ENCODE data around the gene SARM1. TPM values are rescaled to one million over a fixed set of nuclear protein-coding genes. Genes with fewer than 3 reads are reported as not detected.

The SARM1 gene
- total RNA-seq, 1 donor from 2014 or later, result 12.8 TPM

DNA sequence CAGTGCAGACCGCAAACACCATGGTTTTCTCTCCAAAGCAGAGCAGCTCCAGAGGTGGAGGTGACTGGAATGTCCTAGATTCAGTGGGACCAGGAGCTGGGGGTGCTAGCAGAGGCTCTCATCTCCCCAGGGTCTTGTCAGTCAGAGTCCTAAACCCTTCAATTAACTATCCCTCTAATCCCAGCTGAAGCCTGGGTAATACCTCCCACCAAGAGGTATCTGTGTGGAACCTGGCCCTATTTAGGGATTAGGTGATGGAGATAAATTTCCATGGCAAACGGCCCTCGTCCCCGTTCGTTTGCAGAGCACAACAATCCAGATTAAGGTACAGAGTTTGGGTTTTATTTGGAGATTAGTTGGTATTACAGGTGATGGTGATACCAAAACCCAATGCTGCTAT lies 8.3 kb upstream of the SARM1 start:
- DNase-seq (ENCODE audit: low read depth), result no peak
- H3K36me3 ChIP-seq (ENCODE audit: insufficient read depth, low read length), result peaks cover 24% of the 10 kb centered on the region
- H3K9me3 Mint-ChIP-seq (ENCODE audit: unreplicated experiment), result no peaks in the 10 kb centered on the region
- no peak overlapping the region for H3K4me3 Mint-ChIP-seq (ENCODE audit: unreplicated experiment)
- H3K27ac Mint-ChIP-seq (ENCODE audit: unreplicated experiment), result no peak overlapping the region
- peaks cover 13% of the 10 kb centered on the region for H3K36me3 Mint-ChIP-seq (ENCODE audit: low read depth, unreplicated experiment)
- H3K27me3 ChIP-seq (ENCODE audit: insufficient read depth, low read length), result no peaks in the 10 kb centered on the region
- H3K4me1 Mint-ChIP-seq (ENCODE audit: low read depth, unreplicated experiment), result no peaks in the 10 kb centered on the region
- no peak overlapping the region for H3K9ac ChIP-seq (ENCODE audit: low read length)
- TF ChIP-seq EZH2 (IDR thresholded peaks at IDR 0.05; ENCODE audit: insufficient read depth, low read length), result no peak
- TF ChIP-seq, protein P1, sequence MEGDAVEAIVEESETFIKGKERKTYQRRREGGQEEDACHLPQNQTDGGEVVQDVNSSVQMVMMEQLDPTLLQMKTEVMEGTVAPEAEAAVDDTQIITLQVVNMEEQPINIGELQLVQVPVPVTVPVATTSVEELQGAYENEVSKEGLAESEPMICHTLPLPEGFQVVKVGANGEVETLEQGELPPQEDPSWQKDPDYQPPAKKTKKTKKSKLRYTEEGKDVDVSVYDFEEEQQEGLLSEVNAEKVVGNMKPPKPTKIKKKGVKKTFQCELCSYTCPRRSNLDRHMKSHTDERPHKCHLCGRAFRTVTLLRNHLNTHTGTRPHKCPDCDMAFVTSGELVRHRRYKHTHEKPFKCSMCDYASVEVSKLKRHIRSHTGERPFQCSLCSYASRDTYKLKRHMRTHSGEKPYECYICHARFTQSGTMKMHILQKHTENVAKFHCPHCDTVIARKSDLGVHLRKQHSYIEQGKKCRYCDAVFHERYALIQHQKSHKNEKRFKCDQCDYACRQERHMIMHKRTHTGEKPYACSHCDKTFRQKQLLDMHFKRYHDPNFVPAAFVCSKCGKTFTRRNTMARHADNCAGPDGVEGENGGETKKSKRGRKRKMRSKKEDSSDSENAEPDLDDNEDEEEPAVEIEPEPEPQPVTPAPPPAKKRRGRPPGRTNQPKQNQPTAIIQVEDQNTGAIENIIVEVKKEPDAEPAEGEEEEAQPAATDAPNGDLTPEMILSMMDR (IDR thresholded peaks at IDR 0.05; ENCODE audit: insufficient read depth, low read depth, low read length), result no peak
- H3K4me1 ChIP-seq (ENCODE audit: insufficient read depth, low read length), result peaks cover 4% of the 10 kb centered on the region
- H3K9me3 ChIP-seq (ENCODE audit: insufficient read depth, low read depth, low read length), result no peaks in the 10 kb centered on the region
- H3K27me3 Mint-ChIP-seq (ENCODE audit: low read depth, unreplicated experiment), result no peaks in the 10 kb centered on the region
- no peaks in the 10 kb centered on the region for H4K20me1 ChIP-seq (ENCODE audit: insufficient read depth, low read length)
- no peak overlapping the region for H3K27ac ChIP-seq (ENCODE audit: low read depth, low read length)
- FAIRE-seq, result no peak
- H2AFZ ChIP-seq (ENCODE audit: low read depth, low read length), result no peak overlapping the region
- no peak overlapping the region for H3K4me2 ChIP-seq (ENCODE audit: low read length)
- H3K4me3 ChIP-seq (ENCODE audit: insufficient read depth, low read depth, low read length), result no peak overlapping the region
- peaks cover 10% of the 10 kb centered on the region for H3K79me2 ChIP-seq (ENCODE audit: insufficient read depth, low read length)

DNA sequence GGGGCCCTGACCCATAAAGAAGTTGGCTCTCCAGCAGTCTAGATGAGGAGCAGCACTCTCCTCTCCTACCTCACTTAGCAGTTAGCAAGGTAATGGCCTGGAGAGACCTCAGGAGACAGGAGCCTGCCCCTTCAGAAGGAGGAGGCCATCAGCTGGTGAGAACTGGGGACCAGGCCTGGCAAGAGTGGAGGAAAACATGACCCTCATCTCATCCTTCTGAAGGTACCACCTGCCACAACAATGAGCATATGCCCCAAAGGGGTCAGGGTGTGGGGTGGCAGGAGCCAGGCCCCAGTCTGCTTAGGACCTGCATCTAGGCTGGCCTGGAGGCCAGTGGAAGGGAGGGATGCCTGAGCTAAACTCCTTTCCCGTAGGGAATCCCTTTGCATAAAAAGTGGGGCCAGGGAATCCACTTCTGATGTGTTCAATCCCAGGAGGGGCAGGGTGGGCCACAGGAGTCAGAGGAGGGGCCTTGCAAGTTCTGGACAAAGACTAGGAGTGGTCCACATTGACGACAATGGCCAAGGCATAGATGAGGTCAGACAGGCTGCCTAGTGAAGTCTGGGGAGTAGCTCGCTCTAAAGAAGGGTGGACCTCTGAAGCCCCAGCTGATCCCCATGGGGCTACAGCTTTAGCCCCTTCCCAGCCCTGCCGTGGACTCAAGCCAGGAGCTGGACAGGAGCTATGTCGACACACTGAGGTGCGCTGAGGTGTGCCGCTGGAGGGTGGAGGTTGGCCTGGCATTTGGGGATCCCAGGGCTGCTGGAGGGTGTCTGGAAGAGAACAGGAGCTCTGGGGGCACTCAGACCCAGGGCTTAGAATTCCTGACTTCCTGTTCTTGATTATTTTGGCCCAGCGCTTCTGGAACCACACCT lies 7.5 kb upstream of the SARM1 start:
- DNase-seq (ENCODE audit: low read depth) (no peak), FAIRE-seq (no peak)
- Mint-ChIP-seq H3K27me3 (ENCODE audit: low read depth, unreplicated experiment) (no peaks in the 10 kb centered on the region), H3K27ac (ENCODE audit: unreplicated experiment) (no peak overlapping the region), H3K4me1 (ENCODE audit: low read depth, unreplicated experiment) (no peaks in the 10 kb centered on the region), H3K9me3 (ENCODE audit: unreplicated experiment) (no peaks in the 10 kb centered on the region), H3K4me3 (ENCODE audit: unreplicated experiment) (no peak overlapping the region), H3K36me3 (ENCODE audit: low read depth, unreplicated experiment) (peaks cover 13% of the 10 kb centered on the region)
- peaks cover 3% of the 10 kb centered on the region for H3K79me2 ChIP-seq (ENCODE audit: insufficient read depth, low read length)
- no peaks in the 10 kb centered on the region for H4K20me1 ChIP-seq (ENCODE audit: insufficient read depth, low read length)
- H3K36me3 ChIP-seq (ENCODE audit: insufficient read depth, low read length), result peaks cover 24% of the 10 kb centered on the region
- no peaks in the 10 kb centered on the region for H3K4me1 ChIP-seq (ENCODE audit: insufficient read depth, low read length)
- H3K9ac ChIP-seq (ENCODE audit: low read length), result no peak overlapping the region
- TF ChIP-seq EZH2 (IDR thresholded peaks at IDR 0.05; ENCODE audit: insufficient read depth, low read length), result no peak
- TF ChIP-seq, protein P1 (IDR thresholded peaks at IDR 0.05; ENCODE audit: insufficient read depth, low read depth, low read length), result no peak
- no peak overlapping the region for H3K4me3 ChIP-seq (ENCODE audit: insufficient read depth, low read depth, low read length)
- H3K4me2 ChIP-seq (ENCODE audit: low read length), result no peak overlapping the region
- H3K27me3 ChIP-seq (ENCODE audit: insufficient read depth, low read length), result no peaks in the 10 kb centered on the region
- H2AFZ ChIP-seq (ENCODE audit: low read depth, low read length), result no peak overlapping the region
- H3K27ac ChIP-seq (ENCODE audit: low read depth, low read length), result no peak overlapping the region
- no peaks in the 10 kb centered on the region for H3K9me3 ChIP-seq (ENCODE audit: insufficient read depth, low read depth, low read length)

All from astrocyte (in vitro differentiated cells and primary cell).